ENCODE results near the gene NFIB. TPM values are rescaled to one million over a fixed set of nuclear protein-coding genes. Genes with fewer than 3 reads are reported as not detected.

The NFIB gene
- total RNA-seq, 1 experiment from 2014 or later: 14.3 TPM

DNA sequence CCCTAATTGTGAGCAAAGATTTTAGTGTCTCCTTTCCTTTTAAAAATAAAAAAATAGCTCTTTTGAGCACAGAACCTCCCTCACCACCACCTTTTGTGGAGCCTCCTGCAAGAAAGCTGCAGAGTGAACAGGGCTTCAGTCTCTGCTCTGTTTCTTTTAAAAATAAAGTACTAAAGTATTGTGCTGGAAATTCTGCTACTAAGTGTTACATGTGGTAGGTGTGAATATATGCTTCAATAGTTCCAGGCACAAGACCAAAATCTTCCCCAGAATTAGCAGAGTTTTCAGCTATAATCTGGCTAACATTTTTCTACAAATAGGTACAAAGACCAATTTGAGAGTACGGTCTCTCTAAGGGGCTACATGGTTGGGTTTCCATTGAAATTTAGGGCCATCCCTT, 40.3 kb upstream of the NFIB start:
- Mint-ChIP-seq H3K4me1 (peaks cover 45 to 50% of the 10 kb centered on the region in 2 experiments), H3K27ac (no peak overlapping the region), H3K36me3 (ENCODE audit: insufficient read depth in 1 of 3, low read depth in 3 of 3) (no peaks in the 10 kb centered on the region), H3K9me3 (no peaks in the 10 kb centered on the region), H3K4me3 (no peak overlapping the region), H3K27me3 (ENCODE audit: low read depth) (peaks cover 56% of the 10 kb centered on the region)
- H2BK20ac ChIP-seq (ENCODE audit: low read depth, low read length, poor library complexity, severe bottlenecking): no peak overlapping the region
- no peaks in the 10 kb centered on the region for H3K79me1 ChIP-seq (ENCODE audit: insufficient read depth, low read depth, low read length, poor library complexity, severe bottlenecking)
- H3K9me3 ChIP-seq (ENCODE audit: control insufficient read depth, low read depth, low read length): no peaks in the 10 kb centered on the region
- H2AFZ ChIP-seq (ENCODE audit: low read length): no peak overlapping the region
- TF ChIP-seq CTCF (conservative IDR thresholded peaks at IDR 0.05): no peak
- no peak for DNase-seq
- no peak overlapping the region for H3K4me2 ChIP-seq (ENCODE audit: insufficient read depth, insufficient read length, low read length)
- peaks cover 34% of the 10 kb centered on the region for H3K27me3 ChIP-seq (ENCODE audit: insufficient read depth, low read length)
- no peak overlapping the region for H2BK15ac ChIP-seq (ENCODE audit: low read depth, low read length)
- H4K5ac ChIP-seq (ENCODE audit: insufficient read length, low read depth, low read length): no peak overlapping the region
- H4K20me1 ChIP-seq (ENCODE audit: control insufficient read depth, insufficient read depth, insufficient read length): no peaks in the 10 kb centered on the region
- H2BK120ac ChIP-seq (ENCODE audit: low read depth, low read length, poor library complexity, severe bottlenecking): no peak overlapping the region
- no peak overlapping the region for H4K8ac ChIP-seq (replicated peaks; ENCODE audit: insufficient read length, low read depth, low read length)
- H2AK5ac ChIP-seq (ENCODE audit: insufficient read length, low read length): no peak overlapping the region
- no peak overlapping the region for H3K9ac ChIP-seq (ENCODE audit: extremely low read depth, insufficient read length, low read length)
- no peak overlapping the region for H2BK12ac ChIP-seq (ENCODE audit: insufficient read length, low read depth, low read length)
- H2BK5ac ChIP-seq (ENCODE audit: insufficient read length, low read length): no peak overlapping the region
- H3T11ph ChIP-seq (ENCODE audit: low read length): no peak overlapping the region
- no peak overlapping the region for H3K4ac ChIP-seq (ENCODE audit: low read depth, low read length)
- H3K23ac ChIP-seq (ENCODE audit: insufficient read length, low read depth, low read length): no peak overlapping the region
- peaks cover 8% of the 10 kb centered on the region for H3K23me2 ChIP-seq (ENCODE audit: insufficient read length, low read depth, low read length, poor library complexity, severe bottlenecking)
- no peak overlapping the region for H3K56ac ChIP-seq (ENCODE audit: insufficient read length, low read depth, low read length)
- no peak overlapping the region for H3K27ac ChIP-seq (ENCODE audit: insufficient read length, low read depth, low read length)
- H3K14ac ChIP-seq (ENCODE audit: insufficient read depth, low read length): no peak overlapping the region
- no peak overlapping the region for H3K18ac ChIP-seq (ENCODE audit: insufficient read length, low read depth, low read length)
- no CpG with 5 or more reads among the region's 1 CpG for WGBS (ENCODE audit: extremely low coverage, insufficient read length, low lambda C conversion rate)
- H4K91ac ChIP-seq (ENCODE audit: insufficient read length, low read depth, low read length): no peak overlapping the region
- H3K4me1 ChIP-seq (ENCODE audit: insufficient read depth, low read length): peaks cover 4% of the 10 kb centered on the region; the same call in 1 of the 2 replicates
- no peaks in the 10 kb centered on the region for H3K79me2 ChIP-seq (ENCODE audit: insufficient read depth, low read length)

Data from H9 (cell line).